Spleen (tissue), 7 donors: ENCODE results near the gene TRAPPC12.

Experiments
- POLR2A ChIP-seq, 3 donors: fragments of 450-650 bp; IDR thresholded peaks; one replicate each; pipeline ENCODE4 v1.5.1; 2017; ENCODE audit warnings: antibody characterized with exemption in 3 of 3, mild to moderate bottlenecking in 1 of 3
- TF ChIP-seq, protein P1 (sequence below), 11 experiments: fragments of 200-600 bp in 7 of 11; fragments of 450-650 bp in 4 of 11; sonication (generic) in 4 of 11; IDR thresholded peaks in 8 of 11; conservative IDR thresholded peaks in 3 of 11; 1 replicate in 7 of 11; 2 replicates in 4 of 11; pipeline versions ENCODE4 v1.4.0 to v1.8.0; 2016 to 2021; ENCODE audit warnings: antibody characterized with exemption in 11 of 11, inconsistent platforms in 4 of 11, mild to moderate bottlenecking in 1 of 11
- donor health status: DM: no; HTN: no; CAD: no; lungs with moderate emphysema.
- donor health status: DM: no; HTN: no; CAD: no.
- donor health status: DM: no; HTN: no; CAD: no.

DNA sequence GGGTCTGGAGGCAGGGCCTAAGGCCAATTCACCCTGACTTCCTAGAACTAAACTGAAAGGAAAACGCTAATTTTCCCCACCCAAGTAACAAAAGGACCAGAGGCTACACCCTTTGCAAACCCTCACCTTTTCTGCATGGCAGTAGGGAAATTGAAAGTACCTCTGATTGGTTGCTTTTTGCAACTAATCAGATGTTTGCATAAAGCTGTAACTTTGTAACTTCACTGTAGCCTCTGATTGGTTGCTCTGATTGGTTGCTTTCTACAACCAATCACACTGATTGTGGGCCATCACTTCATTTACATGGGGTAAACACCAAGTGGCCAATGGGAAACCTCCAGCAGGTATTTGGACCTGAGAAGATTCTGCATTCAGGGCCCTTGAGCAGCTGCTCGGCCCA is 22.7 kb upstream of the TRAPPC12 start:
- TF ChIP-seq, protein P1, sequence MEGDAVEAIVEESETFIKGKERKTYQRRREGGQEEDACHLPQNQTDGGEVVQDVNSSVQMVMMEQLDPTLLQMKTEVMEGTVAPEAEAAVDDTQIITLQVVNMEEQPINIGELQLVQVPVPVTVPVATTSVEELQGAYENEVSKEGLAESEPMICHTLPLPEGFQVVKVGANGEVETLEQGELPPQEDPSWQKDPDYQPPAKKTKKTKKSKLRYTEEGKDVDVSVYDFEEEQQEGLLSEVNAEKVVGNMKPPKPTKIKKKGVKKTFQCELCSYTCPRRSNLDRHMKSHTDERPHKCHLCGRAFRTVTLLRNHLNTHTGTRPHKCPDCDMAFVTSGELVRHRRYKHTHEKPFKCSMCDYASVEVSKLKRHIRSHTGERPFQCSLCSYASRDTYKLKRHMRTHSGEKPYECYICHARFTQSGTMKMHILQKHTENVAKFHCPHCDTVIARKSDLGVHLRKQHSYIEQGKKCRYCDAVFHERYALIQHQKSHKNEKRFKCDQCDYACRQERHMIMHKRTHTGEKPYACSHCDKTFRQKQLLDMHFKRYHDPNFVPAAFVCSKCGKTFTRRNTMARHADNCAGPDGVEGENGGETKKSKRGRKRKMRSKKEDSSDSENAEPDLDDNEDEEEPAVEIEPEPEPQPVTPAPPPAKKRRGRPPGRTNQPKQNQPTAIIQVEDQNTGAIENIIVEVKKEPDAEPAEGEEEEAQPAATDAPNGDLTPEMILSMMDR (IDR thresholded peaks at IDR 0.05 in 8 of 11, conservative IDR thresholded peaks at IDR 0.05 in 3 of 11): no peak
- TF ChIP-seq POLR2A (IDR thresholded peaks at IDR 0.05): no peak
